MM.1S (cell line): ENCODE results near the gene NPW.

ENCODE experiments used
- DNase-seq: peaks from one replicate; pipeline ENCODE4 v3.0.0-alpha.2; 2015
- H2AFZ ChIP-seq: fragments of 300-600 bp; sonication (generic); 2 replicates; pipeline ENCODE4 v1.6.0; 2016; ENCODE audit warnings: antibody characterized with exemption, low read length
- H3F3A ChIP-seq: fragments of 300-600 bp; sonication (generic); 2 replicates; pipeline ENCODE4 v1.6.1; 2016; ENCODE audit warnings: mild to moderate bottlenecking, antibody characterized with exemption, low read length, moderate library complexity, mixed read lengths; ENCODE audit not compliant: insufficient read depth
- H3K27ac ChIP-seq: fragments of 300-600 bp; sonication (generic); 2 replicates; pipeline ENCODE4 v1.5.1; 2016; ENCODE audit warnings: mild to moderate bottlenecking, low read length
- H3K27me3 ChIP-seq: fragments of 300-600 bp; sonication (generic); replicated peaks from 2 replicates; pipeline ENCODE4 v1.6.0; 2016; ENCODE audit warnings: low read length; ENCODE audit not compliant: insufficient read depth
- H3K36me3 ChIP-seq: fragments of 300-600 bp; sonication (generic); replicated peaks from 2 replicates; pipeline ENCODE4 v1.6.1; 2016; ENCODE audit warnings: mild to moderate bottlenecking, low read length, mixed read lengths; ENCODE audit not compliant: insufficient read depth
- H3K4me1 ChIP-seq: fragments of 300-600 bp; sonication (generic); 2 replicates; pipeline ENCODE4 v1.6.1; 2016; ENCODE audit warnings: low read length, mixed read lengths
- H3K4me2 ChIP-seq: fragments of 300-600 bp; sonication (generic); 2 replicates; pipeline ENCODE4 v1.6.0; 2016; ENCODE audit warnings: low read depth, low read length
- H3K4me3 ChIP-seq: fragments of 300-600 bp; sonication (generic); 2 replicates; pipeline ENCODE4 v1.5.1; 2016; ENCODE audit warnings: low read length, mixed read lengths
- H3K79me2 ChIP-seq: fragments of 300-600 bp; sonication (generic); 2 replicates; pipeline ENCODE4 v1.6.1; 2016; ENCODE audit warnings: mixed run types, low read length, mixed read lengths
- H3K9ac ChIP-seq: fragments of 300-600 bp; sonication (generic); 2 replicates; pipeline ENCODE4 v1.6.1; 2016; ENCODE audit warnings: low read length, mixed read lengths
- H3K9me2 ChIP-seq: fragments of 300-600 bp; sonication (generic); replicated peaks from 2 replicates; pipeline ENCODE4 v1.6.1; 2016; ENCODE audit warnings: mild to moderate bottlenecking, low read length, mixed read lengths; ENCODE audit not compliant: insufficient read depth
- H3K9me3 ChIP-seq: fragments of 300-600 bp; sonication (generic); replicated peaks from 2 replicates; pipeline ENCODE4 v1.6.1; 2016; ENCODE audit warnings: mild to moderate bottlenecking, low read length, mixed read lengths; ENCODE audit not compliant: insufficient read depth
- H4K20me1 ChIP-seq: fragments of 300-600 bp; sonication (generic); 2 replicates; pipeline ENCODE4 v1.6.1; 2016; ENCODE audit warnings: mild to moderate bottlenecking, low read length, moderate library complexity, mixed read lengths; ENCODE audit not compliant: insufficient read depth
- CTCF ChIP-seq: fragments of 300-600 bp; sonication (generic); IDR thresholded peaks from 2 replicates; pipeline ENCODE4 v1.5.1; 2016; ENCODE audit warnings: antibody characterized with exemption, low read length, mixed read lengths
- EZH2 ChIP-seq: fragments of 300-600 bp; sonication (generic); optimal IDR thresholded peaks from 2 replicates; pipeline ENCODE3; 2017; ENCODE audit warnings: low read depth, mild to moderate bottlenecking, antibody characterized with exemption, low read length, mixed read lengths
- EZH2phosphoT487 ChIP-seq: fragments of 300-600 bp; sonication (generic); IDR thresholded peaks from 2 replicates; pipeline ENCODE4 v1.6.1; 2018; ENCODE audit warnings: antibody characterized with exemption, low read length

NPW gene

DNA sequence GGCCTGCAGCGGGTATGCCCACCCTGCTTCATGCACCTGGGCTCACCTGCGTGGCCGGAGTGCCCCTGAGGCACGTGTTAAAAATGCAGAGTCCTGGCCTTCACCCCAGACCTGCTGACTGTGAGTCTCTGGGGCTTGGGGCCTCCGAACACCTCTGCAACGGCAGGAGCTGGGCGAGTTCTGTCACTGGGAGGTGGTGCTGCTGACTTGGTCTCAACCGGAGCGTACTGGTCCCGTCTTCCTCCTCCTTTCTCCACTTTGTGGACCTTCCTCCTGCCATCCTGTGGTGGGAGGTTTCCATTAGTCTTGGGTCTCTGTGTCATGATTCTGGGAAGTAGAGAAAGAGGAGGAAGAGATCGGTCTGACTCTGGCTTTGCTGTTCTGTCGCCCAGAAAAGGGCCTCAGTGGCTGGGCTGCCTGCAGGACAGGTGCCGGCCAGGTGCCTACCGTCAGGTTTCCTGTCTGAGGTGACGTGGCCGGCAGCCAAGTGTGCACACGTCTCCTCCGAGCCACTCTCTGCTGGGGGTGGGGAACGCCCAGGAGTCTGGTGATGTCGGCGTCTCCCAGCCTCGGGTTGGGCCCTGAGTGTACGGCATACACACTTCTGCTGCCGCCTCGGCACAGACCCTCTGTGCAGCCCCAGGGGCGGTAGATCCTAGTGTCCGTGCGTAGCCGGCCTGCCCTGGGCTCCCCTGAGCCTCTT lies 35.1 kb downstream of the NPW start:
- Histone ChIP-seq H4K20me1 (no peaks in the 10 kb centered on the region), H3K9me3 (no peaks in the 10 kb centered on the region), H3K9ac (no peak overlapping the region), H3F3A (no peaks in the 10 kb centered on the region), H3K4me2 (no peak overlapping the region), H3K9me2 (no peaks in the 10 kb centered on the region), H3K4me1 (no peaks in the 10 kb centered on the region), H3K27ac (no peak overlapping the region), H2AFZ (no peak overlapping the region), H3K36me3 (no peaks in the 10 kb centered on the region), H3K4me3 (no peak overlapping the region), H3K27me3 (no peaks in the 10 kb centered on the region), H3K79me2 (peaks cover 1% of the 10 kb centered on the region; the same call in 1 of the 2 replicates)
- no peak for DNase-seq
- TF ChIP-seq EZH2phosphoT487: no peak
- TF ChIP-seq CTCF: no peak

DNA sequence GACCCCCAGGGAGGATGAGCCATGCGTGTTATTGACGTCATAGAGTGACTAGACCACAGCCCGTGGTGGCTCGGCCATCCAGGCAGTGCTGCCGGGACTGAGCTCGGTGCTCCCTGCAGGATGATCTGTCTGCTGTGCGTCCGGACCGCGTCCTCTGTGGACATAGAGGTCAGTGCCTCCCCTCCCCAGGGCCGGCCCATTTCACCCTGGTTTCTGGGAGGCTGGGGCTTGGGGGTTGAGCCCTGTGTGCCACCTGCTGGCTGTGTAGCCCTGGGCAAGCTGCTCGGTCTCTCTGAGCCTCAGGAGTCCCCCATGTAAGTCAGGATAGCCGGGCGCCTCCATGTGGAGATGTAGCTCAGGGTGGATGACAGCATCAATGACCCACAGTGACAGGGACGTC lies 36.5 kb downstream of the NPW start:
- Histone ChIP-seq H3K4me1 (no peaks in the 10 kb centered on the region), H3K4me3 (no peak overlapping the region), H3K27me3 (no peaks in the 10 kb centered on the region), H3K79me2 (no peaks in the 10 kb centered on the region), H3K27ac (no peak overlapping the region), H3F3A (no peaks in the 10 kb centered on the region), H4K20me1 (no peaks in the 10 kb centered on the region), H2AFZ (no peak overlapping the region), H3K36me3 (no peaks in the 10 kb centered on the region), H3K9ac (no peak overlapping the region), H3K9me2 (no peaks in the 10 kb centered on the region), H3K9me3 (no peaks in the 10 kb centered on the region), H3K4me2 (no peak overlapping the region)
- TF ChIP-seq CTCF: no peak; the same call in 1 of the 2 replicates
- TF ChIP-seq EZH2: no peak
- TF ChIP-seq EZH2phosphoT487: no peak
- DNase-seq: no peak

DNA sequence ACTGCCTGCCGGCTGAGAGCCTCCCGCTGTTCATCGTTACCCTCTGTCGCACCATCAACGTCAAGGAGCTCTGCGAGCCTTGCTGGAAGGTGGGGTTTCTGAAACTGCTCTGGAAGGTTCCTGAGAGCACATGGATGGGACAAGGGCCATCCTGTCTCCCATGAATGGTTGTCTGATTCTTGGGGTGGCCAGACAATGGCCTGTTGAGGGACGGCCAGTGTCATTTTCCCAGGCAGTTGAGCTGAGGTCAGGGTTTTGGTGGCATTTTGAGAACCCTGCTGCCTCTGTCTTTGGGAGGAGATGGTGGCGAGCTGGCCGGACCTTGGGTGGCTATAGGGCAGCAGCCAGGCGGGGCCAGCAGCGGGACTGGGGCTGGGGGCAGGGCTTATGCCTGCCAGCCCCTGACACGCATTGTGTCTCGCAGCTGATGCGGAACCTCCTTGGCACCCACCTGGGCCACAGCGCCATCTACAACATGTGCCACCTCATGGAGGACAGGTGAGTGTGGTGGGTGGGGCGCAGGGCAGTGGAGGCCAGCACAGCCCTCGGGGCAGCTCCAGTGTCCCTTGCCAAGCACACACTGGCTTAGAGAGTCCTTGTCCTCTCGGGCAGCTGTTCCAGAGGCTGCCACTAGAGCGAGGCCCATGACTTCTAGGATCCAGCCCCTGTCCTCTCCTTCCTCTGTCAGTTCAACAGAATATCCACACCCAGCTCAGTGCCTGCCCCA lies 37.3 kb downstream of the NPW start:
- no peaks in the 10 kb centered on the region for H3K27me3 ChIP-seq
- no peaks in the 10 kb centered on the region for H3F3A ChIP-seq
- H3K4me1 ChIP-seq: no peaks in the 10 kb centered on the region
- H3K79me2 ChIP-seq: no peaks in the 10 kb centered on the region
- H3K9ac ChIP-seq: no peak overlapping the region
- H3K4me3 ChIP-seq: no peak overlapping the region
- no peaks in the 10 kb centered on the region for H3K9me3 ChIP-seq
- no peak for TF ChIP-seq EZH2phosphoT487
- no peak for TF ChIP-seq EZH2
- TF ChIP-seq CTCF: no peak
- H2AFZ ChIP-seq: no peak overlapping the region
- H3K4me2 ChIP-seq: no peak overlapping the region
- H3K27ac ChIP-seq: no peak overlapping the region
- DNase-seq: no peak
- H3K36me3 ChIP-seq: no peaks in the 10 kb centered on the region
- no peaks in the 10 kb centered on the region for H4K20me1 ChIP-seq
- H3K9me2 ChIP-seq: no peaks in the 10 kb centered on the region
